HPDE6-E6E7 (cell line): Measurements from ENCODE around the gene CCM2.
A peak's percentile ranks its signal among the peaks of the same experiment; 100 is the strongest.
"Not testable (repeated sequence)": the region's sequence is repeated elsewhere in the genome, so short reads cannot be mapped to it uniquely, and the experiment has no call there.

Source experiments
- DNase-seq: peaks from one replicate; pipeline ENCODE4 v3.0.0; 2011; ENCODE audit warnings: missing footprints; ENCODE audit errors: extremely low spot score

Gene CCM2

GRCh38 chr7:44999245-45000092, 532 bp upstream of the CCM2 start:
- DNase-seq = peak; percentile 83

- DNase-seq = no peak
Measured at GRCh38 chr7:45001138-45001694, 1.2 kb downstream of the CCM2 start.

DNA sequence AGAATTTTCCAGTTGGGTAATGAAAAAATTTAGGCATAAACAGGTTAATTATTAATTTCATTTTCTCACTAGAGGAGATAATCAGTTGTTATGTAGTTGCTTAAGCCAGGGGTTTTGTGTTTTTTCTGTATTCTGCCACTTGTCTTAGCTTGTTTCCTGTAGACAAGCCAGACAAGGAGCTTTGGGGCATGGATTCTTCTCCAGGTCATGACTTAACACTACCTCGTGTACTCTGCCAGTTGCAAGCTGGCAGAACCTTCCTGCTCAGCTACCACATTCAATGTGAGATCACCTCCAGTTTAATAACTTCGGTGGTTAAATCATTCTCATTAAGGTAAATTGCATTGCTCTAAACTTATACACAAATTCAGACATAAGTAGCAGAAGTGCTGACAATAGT, 1.8 kb downstream of the CCM2 start:
- no peak for DNase-seq

GRCh38 chr7:45003789-45004188, 3.8 kb downstream of the CCM2 start:
- no peak for DNase-seq

GRCh38 chr7:45007106-45007505, 7.1 kb downstream of the CCM2 start:
- DNase-seq = no peak

DNA sequence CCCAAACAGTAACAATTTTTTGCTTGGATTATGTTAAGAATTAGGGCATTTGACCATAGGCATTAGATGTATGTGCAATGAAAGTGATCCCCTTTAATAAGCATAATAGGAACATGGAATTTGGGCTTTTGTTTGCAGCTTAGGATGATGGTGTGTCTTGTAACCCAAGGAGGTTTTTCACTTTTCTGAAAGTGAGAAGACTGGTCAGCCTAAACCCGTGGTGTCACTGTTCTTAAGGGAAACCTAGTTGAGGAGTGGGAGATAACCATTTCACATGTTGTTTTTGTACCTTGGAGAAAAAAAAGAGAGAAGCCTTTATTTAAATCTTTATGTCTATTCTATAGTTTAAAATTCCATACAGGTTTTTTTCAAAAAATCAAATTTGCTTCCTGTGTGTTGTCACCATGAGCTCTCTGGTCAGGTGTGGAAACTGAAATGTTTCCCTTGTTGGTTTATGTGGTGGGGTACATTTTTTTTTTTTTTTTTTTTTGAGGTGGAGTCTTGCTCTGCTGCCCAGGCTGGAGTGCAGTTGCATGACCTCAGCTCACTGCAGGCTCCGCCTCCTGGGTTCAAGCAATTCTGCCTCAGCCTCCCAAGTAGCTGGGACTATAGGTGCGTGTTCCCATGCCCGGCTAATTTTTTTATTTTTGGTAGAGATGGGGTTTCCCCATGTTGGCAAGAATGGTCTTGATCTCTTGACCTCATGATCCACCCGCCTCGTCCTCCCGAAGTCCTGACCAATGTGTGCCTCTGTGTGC, 7.7 kb downstream of the CCM2 start:
- DNase-seq = no peak

- DNase-seq = no peak
Measured at GRCh38 chr7:45013465-45013967, 13.5 kb downstream of the CCM2 start.

- no peak for DNase-seq
Measured at GRCh38 chr7:45015313-45015712, 15.3 kb downstream of the CCM2 start.

GRCh38 chr7:45017253-45017652, 17.3 kb downstream of the CCM2 start:
- DNase-seq = no peak

DNA sequence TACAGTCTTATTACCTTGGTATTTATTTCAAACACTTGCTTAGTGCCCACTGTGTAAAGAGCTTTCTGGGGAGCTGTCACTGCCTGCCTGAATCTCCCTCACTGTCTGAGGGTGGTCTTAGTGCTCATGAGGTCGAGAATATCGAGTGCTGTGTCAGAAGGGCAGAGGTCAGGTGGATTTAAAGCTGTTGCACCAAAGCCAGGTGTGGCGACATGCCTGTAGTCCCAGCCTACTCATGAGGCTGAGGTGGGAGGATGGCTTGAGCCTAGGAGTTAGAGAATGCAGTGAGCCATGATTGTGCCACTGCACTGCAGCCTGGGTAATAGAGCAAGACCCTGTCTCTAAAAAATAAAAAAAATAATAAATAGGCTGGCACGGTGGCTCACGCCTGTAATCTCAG, 20.9 kb downstream of the CCM2 start:
- no peak for DNase-seq

DNA sequence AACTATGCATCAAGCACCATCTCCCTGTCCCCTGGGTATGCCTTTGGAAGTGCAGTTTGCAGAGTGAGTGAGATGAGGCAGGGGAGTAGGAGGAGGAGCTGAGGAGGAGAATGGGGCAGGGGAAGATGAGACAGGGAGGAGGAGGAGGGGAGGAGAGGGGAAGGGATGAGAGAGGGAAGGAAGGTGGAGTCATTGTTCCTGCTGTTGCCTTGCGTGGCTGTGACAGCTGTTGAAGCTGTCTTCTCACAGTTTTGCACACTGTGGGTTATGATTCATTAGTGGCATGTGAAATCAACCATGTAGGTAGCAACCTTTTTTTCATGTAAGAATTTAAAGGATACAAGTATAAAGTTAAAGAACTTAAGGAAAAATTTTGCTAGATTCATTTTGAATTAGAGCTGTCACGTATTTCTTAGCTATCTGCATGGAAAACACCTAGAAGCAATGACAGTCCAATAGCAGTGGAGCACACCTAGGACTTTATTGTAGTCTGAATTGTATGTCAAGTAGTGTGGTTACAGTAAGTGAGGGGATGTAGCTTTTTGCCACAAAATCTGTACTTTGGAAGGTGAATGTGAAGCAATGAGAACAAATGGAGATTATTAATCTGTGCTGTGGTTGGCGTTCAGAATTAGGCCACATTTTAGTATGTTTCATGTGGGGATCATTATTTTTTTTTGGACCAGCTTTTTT, 21.7 kb downstream of the CCM2 start:
- DNase-seq = no peak

GRCh38 chr7:45024126-45024744, 24.2 kb downstream of the CCM2 start:
- no peak for DNase-seq

GRCh38 chr7:45025473-45025872, 25.5 kb downstream of the CCM2 start:
- not testable (repeated sequence) for DNase-seq

GRCh38 chr7:45026013-45026412, 26.0 kb downstream of the CCM2 start:
- DNase-seq = no peak

GRCh38 chr7:45026984-45027773, 27.2 kb downstream of the CCM2 start:
- no peak for DNase-seq

GRCh38 chr7:45027774-45028114, 27.7 kb downstream of the CCM2 start:
- no peak for DNase-seq

- no peak for DNase-seq
Measured at GRCh38 chr7:45028138-45028919, 28.3 kb downstream of the CCM2 start.

DNA sequence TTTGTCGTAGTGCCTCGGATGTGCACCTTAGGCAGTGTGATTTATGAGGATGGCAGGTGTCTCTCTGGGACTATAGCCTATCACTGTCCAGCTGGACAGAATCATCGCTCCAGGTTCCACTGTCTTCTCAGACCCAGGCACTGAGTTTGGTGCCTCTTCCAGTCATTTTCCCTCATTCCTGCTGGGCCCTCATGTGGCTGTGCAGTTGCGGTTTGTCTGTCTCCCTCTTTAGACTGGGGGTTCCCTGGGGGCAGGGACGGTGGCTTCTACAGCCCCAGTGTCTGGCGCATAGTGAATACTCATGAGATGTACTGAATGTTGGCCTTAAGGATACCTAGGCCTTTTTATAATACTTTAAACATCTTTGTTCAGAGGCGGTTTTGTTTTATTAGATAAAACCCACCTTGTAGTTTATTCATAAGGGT, 28.9 kb downstream of the CCM2 start:
- DNase-seq = no peak

DNA sequence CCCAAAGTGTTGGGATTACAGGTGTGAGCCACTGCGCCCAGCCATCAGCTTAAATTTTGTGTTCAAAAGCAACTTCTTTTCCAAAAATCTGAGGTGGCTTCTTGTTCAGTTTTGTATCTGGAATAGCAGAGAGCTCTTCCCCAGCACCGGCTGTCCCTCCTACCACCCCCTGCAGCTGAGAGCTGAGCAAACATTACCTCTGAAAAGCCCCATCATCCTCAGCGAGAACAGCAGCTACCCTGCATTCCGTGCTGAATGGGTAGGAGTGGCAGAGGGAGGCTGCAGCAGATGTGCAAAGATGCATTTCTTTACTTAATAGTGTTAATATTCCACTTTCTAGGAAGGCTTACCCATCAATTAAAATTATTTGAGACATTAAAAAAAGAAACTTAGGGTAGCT, 31.8 kb downstream of the CCM2 start:
- no peak for DNase-seq

- no peak for DNase-seq
Measured at GRCh38 chr7:45032421-45032820, 32.4 kb downstream of the CCM2 start.
